Esophagus squamous epithelium (tissue), 5 donors: ENCODE data around the gene DYNC1I1. TPM values are rescaled to one million over a fixed set of nuclear protein-coding genes. Genes with fewer than 3 reads are reported as not detected.

Experiments
- DNase-seq: peaks from one replicate; lab custom pipeline; 2025; lab: John Stamatoyannopoulos, UW
- H3K27ac ChIP-seq, 4 donors: fragments of 200-600 bp; sonication (generic); one replicate each; pipeline ENCODE4 v1.5.1; 2016 to 2019; ENCODE audit warnings: mild to moderate bottlenecking in 1 of 4
- H3K27me3 ChIP-seq, 4 donors: fragments of 200-600 bp; sonication (generic); 1 replicate in 3 of 4; 2 replicates in 1 of 4; pipeline versions ENCODE4 v1.5.1 to v1.6.0; 2017 to 2021; ENCODE audit warnings: antibody characterized with exemption in 1 of 4
- H3K36me3 ChIP-seq, 3 donors: fragments of 200-600 bp; sonication (generic); one replicate each; pipeline ENCODE4 v1.5.1; 2016 to 2019
- H3K4me1 ChIP-seq, 3 donors: fragments of 200-600 bp; sonication (generic); one replicate each; pipeline ENCODE4 v1.5.1; 2017 to 2019
- H3K4me3 ChIP-seq, 4 donors: fragments of 200-600 bp; sonication (generic); 1 replicate in 3 of 4; 2 replicates in 1 of 4; pipeline ENCODE4 v1.5.1; 2016 to 2019; ENCODE audit warnings: mild to moderate bottlenecking in 2 of 4, moderate library complexity in 1 of 4
- H3K9me3 ChIP-seq, 3 donors: fragments of 200-600 bp; sonication (generic); one replicate each; pipeline ENCODE4 v1.5.1; 2016 to 2019
- POLR2A ChIP-seq, 4 donors: fragments of 450-650 bp; IDR thresholded peaks; one replicate each; pipeline ENCODE4 v1.6.1; 2017; ENCODE audit warnings: antibody characterized with exemption in 4 of 4, mild to moderate bottlenecking in 4 of 4, moderate library complexity in 3 of 4
- WGBS, 2 donors: methylation state at CpG; one replicate each; pipeline ENCODE4 v1.1.5; 2018; 5-methylcytosine and 5-hydroxymethylcytosine counted together
- intact Hi-C: fragments of 100-400 bp; cut with DNase I; formaldehyde crosslinking; loops from one replicate; pipeline ENCODE4 v1.15.0; 2022
- total RNA-seq, 4 donors: library from RNA; depleted of rRNA; stranded (reverse); fragments of >200 nt; gene quantifications; one replicate each; pipeline ENCODE4 v1.1.0, GENCODE V29; 2016
- TF ChIP-seq, protein P1 (sequence below), 6 experiments: fragments of 450-650 bp in 4 of 6; fragments of 200-600 bp in 2 of 6; sonication (generic) in 2 of 6; IDR thresholded peaks; one replicate each; pipeline ENCODE4 v1.5.1; 2016 to 2019; ENCODE audit warnings: antibody characterized with exemption in 6 of 6, mild to moderate bottlenecking in 4 of 6, moderate library complexity in 4 of 6
- donor health status: DM: yes; HTN: yes; CAD: no.

DYNC1I1 gene
- total RNA-seq, 4 donors from 2014 or later: 2.0 to 8.0 (median 2.4) TPM

DNA sequence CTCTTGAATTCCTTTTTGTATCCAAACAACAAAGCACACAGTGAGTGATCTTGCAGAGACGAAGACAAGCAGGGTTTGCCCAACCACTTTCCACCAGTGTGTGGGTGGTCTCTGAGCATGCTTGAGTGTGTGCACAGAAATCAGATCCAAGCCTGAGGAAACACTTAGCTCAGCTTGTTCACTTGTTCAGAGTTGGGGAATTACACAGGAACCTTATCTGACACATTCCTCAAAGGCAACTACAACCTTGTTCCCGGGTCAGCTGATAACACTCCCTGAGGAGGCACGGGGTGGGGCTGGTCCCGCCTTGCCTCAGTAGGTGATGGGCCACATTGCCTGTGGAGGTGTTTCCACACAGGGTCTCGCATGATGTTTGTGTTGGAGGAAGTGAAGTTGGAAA lies 216.9 kb downstream of the DYNC1I1 start:
- intact Hi-C loops: no loop called here
- no peak overlapping the region for H3K27ac ChIP-seq
- no peaks in the 10 kb centered on the region for H3K4me1 ChIP-seq
- DNase-seq: no peak
- no peaks in the 10 kb centered on the region for H3K27me3 ChIP-seq
- WGBS, 2 donors: 49 to 68% methylated on average over 5 of the region's 5 CpGs
- no peaks in the 10 kb centered on the region for H3K36me3 ChIP-seq
- H3K9me3 ChIP-seq: no peaks in the 10 kb centered on the region
- TF ChIP-seq, protein P1, sequence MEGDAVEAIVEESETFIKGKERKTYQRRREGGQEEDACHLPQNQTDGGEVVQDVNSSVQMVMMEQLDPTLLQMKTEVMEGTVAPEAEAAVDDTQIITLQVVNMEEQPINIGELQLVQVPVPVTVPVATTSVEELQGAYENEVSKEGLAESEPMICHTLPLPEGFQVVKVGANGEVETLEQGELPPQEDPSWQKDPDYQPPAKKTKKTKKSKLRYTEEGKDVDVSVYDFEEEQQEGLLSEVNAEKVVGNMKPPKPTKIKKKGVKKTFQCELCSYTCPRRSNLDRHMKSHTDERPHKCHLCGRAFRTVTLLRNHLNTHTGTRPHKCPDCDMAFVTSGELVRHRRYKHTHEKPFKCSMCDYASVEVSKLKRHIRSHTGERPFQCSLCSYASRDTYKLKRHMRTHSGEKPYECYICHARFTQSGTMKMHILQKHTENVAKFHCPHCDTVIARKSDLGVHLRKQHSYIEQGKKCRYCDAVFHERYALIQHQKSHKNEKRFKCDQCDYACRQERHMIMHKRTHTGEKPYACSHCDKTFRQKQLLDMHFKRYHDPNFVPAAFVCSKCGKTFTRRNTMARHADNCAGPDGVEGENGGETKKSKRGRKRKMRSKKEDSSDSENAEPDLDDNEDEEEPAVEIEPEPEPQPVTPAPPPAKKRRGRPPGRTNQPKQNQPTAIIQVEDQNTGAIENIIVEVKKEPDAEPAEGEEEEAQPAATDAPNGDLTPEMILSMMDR (IDR thresholded peaks at IDR 0.05): no peak
- no peak for TF ChIP-seq POLR2A (IDR thresholded peaks at IDR 0.05)
- H3K4me3 ChIP-seq: no peak overlapping the region

GRCh38 chr7:95993380-95993779 lies 221.0 kb downstream of the DYNC1I1 start:
- Histone ChIP-seq H3K27ac (no peak overlapping the region), H3K4me1 (no peaks in the 10 kb centered on the region), H3K27me3 (no peaks in the 10 kb centered on the region), H3K4me3 (no peak overlapping the region), H3K36me3 (no peaks in the 10 kb centered on the region), H3K9me3 (no peaks in the 10 kb centered on the region)
- TF ChIP-seq, protein P1 (IDR thresholded peaks at IDR 0.05): peak in 1 of 6 experiments; percentile 9
- TF ChIP-seq POLR2A (IDR thresholded peaks at IDR 0.05): no peak
- WGBS, 2 donors: 57 to 76% methylated on average over 2 of the region's 2 CpGs
- intact Hi-C loops: no loop called here
- no peak for DNase-seq

DNA sequence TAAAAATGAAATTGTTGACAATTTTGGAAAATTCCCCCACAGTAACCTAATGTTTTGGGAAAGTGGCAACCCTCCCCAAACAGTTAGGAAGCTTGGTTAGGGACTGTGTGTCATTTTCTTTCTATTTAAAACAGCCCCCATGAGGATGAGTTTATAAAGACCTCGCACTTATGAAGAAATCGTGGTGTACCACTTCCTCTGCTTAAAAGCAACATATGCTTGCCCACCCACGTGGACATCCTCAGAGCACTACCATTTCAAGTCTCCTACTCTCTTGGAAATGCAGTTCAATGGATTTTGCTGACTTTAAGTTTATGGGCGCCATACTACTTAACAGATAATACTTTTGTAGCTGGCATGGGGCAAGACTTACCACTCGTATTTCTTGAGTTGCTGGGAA lies 223.8 kb downstream of the DYNC1I1 start:
- no peaks in the 10 kb centered on the region for H3K36me3 ChIP-seq
- no peak for TF ChIP-seq POLR2A (IDR thresholded peaks at IDR 0.05)
- TF ChIP-seq, protein P1 (IDR thresholded peaks at IDR 0.05): no peak
- DNase-seq: no peak
- no peak overlapping the region for H3K27ac ChIP-seq
- no peaks in the 10 kb centered on the region for H3K27me3 ChIP-seq
- no peaks in the 10 kb centered on the region for H3K4me1 ChIP-seq
- H3K4me3 ChIP-seq: no peak overlapping the region
- 56 to 57% methylated on average over 5 of the region's 5 CpGs for WGBS, 2 donors
- no peaks in the 10 kb centered on the region for H3K9me3 ChIP-seq
- intact Hi-C loops: no loop called here

- Histone ChIP-seq H3K36me3 (no peaks in the 10 kb centered on the region), H3K4me3 (no peak overlapping the region), H3K4me1 (no peaks in the 10 kb centered on the region), H3K27me3 (no peaks in the 10 kb centered on the region), H3K27ac (no peak overlapping the region), H3K9me3 (no peaks in the 10 kb centered on the region)
- 35 to 50% methylated on average over 1 of the region's 1 CpG for WGBS, 2 donors
- DNase-seq: no peak
- TF ChIP-seq POLR2A (IDR thresholded peaks at IDR 0.05): no peak
- TF ChIP-seq, protein P1 (IDR thresholded peaks at IDR 0.05): no peak
- intact Hi-C loops: no loop called here
Observed at GRCh38 chr7:95996886-95997285, 224.5 kb downstream of the DYNC1I1 start.

- 50% methylated on average over 1 of the region's 1 CpG for WGBS, 2 donors
- Histone ChIP-seq H3K9me3 (no peaks in the 10 kb centered on the region), H3K27me3 (no peaks in the 10 kb centered on the region), H3K4me1 (no peaks in the 10 kb centered on the region), H3K4me3 (no peak overlapping the region), H3K27ac (no peak overlapping the region), H3K36me3 (no peaks in the 10 kb centered on the region)
- TF ChIP-seq, protein P1 (IDR thresholded peaks at IDR 0.05): no peak
- TF ChIP-seq POLR2A (IDR thresholded peaks at IDR 0.05): no peak
- intact Hi-C loops: no loop called here
- no peak for DNase-seq
Observed at GRCh38 chr7:95997632-95998031, 225.3 kb downstream of the DYNC1I1 start.
